ENCODE measurements around the gene FGA.

FGA gene

GRCh38 chr4:154623436-154623835 lies 32.9 kb upstream of the FGA start:
- TF ChIP-seq, protein P1, sequence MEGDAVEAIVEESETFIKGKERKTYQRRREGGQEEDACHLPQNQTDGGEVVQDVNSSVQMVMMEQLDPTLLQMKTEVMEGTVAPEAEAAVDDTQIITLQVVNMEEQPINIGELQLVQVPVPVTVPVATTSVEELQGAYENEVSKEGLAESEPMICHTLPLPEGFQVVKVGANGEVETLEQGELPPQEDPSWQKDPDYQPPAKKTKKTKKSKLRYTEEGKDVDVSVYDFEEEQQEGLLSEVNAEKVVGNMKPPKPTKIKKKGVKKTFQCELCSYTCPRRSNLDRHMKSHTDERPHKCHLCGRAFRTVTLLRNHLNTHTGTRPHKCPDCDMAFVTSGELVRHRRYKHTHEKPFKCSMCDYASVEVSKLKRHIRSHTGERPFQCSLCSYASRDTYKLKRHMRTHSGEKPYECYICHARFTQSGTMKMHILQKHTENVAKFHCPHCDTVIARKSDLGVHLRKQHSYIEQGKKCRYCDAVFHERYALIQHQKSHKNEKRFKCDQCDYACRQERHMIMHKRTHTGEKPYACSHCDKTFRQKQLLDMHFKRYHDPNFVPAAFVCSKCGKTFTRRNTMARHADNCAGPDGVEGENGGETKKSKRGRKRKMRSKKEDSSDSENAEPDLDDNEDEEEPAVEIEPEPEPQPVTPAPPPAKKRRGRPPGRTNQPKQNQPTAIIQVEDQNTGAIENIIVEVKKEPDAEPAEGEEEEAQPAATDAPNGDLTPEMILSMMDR (conservative IDR thresholded peaks at IDR 0.05), result no peak
- no peak overlapping the region for H3K27ac ChIP-seq

- TF ChIP-seq, protein P1 (conservative IDR thresholded peaks at IDR 0.05), result peak; percentile 78
Measured at GRCh38 chr4:154622598-154622997, 32.1 kb upstream of the FGA start.

DNA sequence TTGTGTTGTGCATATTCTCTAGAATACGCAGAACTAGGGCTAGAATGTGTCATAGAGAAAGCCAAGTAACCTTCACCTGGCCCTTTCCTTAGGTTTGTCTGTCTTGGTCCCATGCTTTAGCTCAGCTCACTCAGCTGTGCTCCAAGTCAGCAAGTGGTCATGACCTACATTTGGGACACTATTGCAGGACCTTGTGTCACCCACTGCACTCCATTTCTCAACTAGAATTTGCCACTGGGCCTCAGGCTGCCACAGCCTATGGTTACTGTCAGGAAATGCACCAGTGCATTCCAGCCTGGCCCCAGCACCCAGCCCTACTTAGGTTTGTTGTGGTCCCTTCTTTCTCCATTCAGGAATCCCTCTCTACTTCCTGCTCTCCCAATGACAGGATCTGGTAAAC lies 29.6 kb upstream of the FGA start:
- no peak overlapping the region for H3K27ac ChIP-seq
- TF ChIP-seq, protein P1 (conservative IDR thresholded peaks at IDR 0.05), result no peak

More at GRCh38 chr4:154622598-154622997, 32.1 kb upstream of the FGA start:
- no peak overlapping the region for H3K27ac ChIP-seq

GRCh38 chr4:154618708-154619315 lies 28.3 kb upstream of the FGA start:
- H3K27ac ChIP-seq, result no peak overlapping the region
- TF ChIP-seq, protein P1 (conservative IDR thresholded peaks at IDR 0.05), result peak; percentile 90

DNA sequence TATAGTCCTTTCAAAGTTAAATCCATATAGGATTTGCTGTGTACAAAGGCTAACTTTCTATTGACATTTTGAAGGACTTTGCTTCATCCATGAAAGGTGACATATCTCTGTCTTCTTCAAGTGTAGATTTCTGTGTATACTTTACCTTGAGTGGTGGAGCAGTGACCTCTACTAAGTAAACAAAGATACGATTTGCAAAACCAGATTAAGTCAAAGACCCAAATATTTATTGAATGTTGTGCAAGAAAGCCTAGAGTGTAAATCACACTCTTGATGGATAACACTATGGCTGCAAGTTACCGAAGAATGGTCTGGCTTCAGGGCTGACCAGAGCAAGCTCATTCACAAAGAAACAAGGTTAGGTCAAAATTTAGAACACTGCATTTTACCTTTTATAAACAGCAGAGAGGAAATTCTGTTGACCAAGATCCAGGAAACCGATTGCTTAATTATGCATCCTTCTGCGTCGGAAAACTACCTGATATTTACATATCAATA lies 27.3 kb upstream of the FGA start:
- no peak overlapping the region for H3K27ac ChIP-seq
- TF ChIP-seq, protein P1 (conservative IDR thresholded peaks at IDR 0.05), result no peak

- TF ChIP-seq, protein P1 (conservative IDR thresholded peaks at IDR 0.05), result no peak
- no peak overlapping the region for H3K27ac ChIP-seq
Measured at GRCh38 chr4:154616731-154617130, 26.2 kb upstream of the FGA start.

DNA sequence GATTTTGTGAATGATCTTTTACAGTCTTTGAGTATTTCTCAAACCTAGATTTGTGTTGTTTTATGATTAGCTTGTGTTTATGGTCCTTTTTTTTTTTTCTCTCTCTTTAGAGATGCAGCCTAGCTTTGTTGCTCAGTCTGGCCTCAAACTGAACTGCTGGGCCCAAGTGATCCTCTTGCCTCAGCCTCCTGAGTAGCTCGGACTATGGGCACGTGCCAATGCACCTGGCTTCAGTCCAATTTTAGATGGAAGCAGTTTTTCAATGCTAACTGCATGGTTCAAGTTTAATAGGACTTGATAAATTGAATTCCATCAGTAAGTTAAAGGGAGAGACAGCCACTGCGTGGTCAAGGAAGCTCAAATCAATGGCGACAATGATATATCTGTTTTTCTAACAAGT lies 25.7 kb upstream of the FGA start:
- TF ChIP-seq, protein P1 (conservative IDR thresholded peaks at IDR 0.05), result no peak
- no peak overlapping the region for H3K27ac ChIP-seq

Measured in VCaP (cell line).